ENCODE measurements around the gene GPC5. TPM values are rescaled to one million over a fixed set of nuclear protein-coding genes. Genes with fewer than 3 reads are reported as not detected.
A peak's percentile ranks its signal among the peaks of the same experiment; 100 is the strongest.

Gene GPC5
- total and polyA plus RNA-seq, 9 of the 15 experiments (the other 6 are each of a cell fraction or from before 2014, with no cell fraction given): 0.18 to 0.27 TPM; not detected in 7

DNA sequence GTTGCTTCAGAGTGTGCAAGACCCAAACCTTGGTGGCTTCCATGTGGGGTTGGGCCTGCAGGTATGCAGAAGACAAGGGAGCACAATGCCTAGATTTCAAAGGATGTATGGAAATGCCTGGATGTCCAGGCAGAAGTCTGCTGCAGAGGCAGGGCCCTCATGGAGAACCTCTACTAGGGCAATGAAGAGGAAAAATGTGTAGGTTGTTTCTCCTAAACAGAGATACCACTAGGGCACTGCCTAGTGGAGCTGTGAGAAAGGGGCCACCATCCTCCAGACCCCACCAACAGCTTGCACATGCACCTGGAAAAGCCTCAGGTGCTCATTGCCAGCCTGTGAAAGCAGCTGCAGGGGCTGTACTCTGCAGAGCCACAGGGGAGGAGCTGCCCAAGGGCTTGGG, 1295.6 kb downstream of the GPC5 start:
- no peak overlapping the region for H2AFZ ChIP-seq (ENCODE audit: low read depth, low read length)
- H3K9ac ChIP-seq (ENCODE audit: insufficient read depth in 1 of 2, low read depth in 2 of 2, low read length in 2 of 2): no peak overlapping the region
- ChIA-PET CTCF (ENCODE audit: low intra/inter-chr PET ratio) (interaction anchor here (0.6 kb wide), 1 partner anchor 1381 kb away, joined by 3 read pairs; no protein-coding TSS in a partner anchor), POLR2A (no interaction called here)
- H3K27me3 ChIP-seq (ENCODE audit: control insufficient read depth in 2 of 2, insufficient read depth in 2 of 2, low read length in 2 of 2): no peaks in the 10 kb centered on the region
- H3K9me3 ChIP-seq (replicated peaks; ENCODE audit: control insufficient read depth, insufficient read depth, low read depth, low read length): peaks cover 6% of the 10 kb centered on the region; the same call in 1 of the 2 replicates
- intact Hi-C loops (cut with micrococcal nuclease) (loop anchor here (5.0 to 10.0 kb wide), 2 partner anchors 1677 to 1829 kb away; no protein-coding TSS in a partner anchor), in situ Hi-C loops (cut with MboI) (loop anchor here (25.0 kb wide), 1 partner anchor 1682 kb away; no protein-coding TSS in a partner anchor)
- no peak overlapping the region for H3K4me2 ChIP-seq (ENCODE audit: insufficient read depth, low read length)
- H3K79me2 ChIP-seq (ENCODE audit: control insufficient read depth, insufficient read depth, low read length): no peaks in the 10 kb centered on the region
- DNase-seq (ENCODE audit: extremely low read depth in 1 of 4, low spot score in 3 of 4) (no peak), FAIRE-seq (no peak), ATAC-seq (peak; percentile 25; the same call in 2 of the 3 replicates)
- H3K36me3 ChIP-seq (ENCODE audit: control insufficient read depth, insufficient read depth, low read length): no peaks in the 10 kb centered on the region
- TF ChIP-seq CBX3 (IDR thresholded peaks at IDR 0.05; ENCODE audit: borderline replicate concordance in 1 of 2, low read length in 2 of 2) (peak in 1 of 2 experiments; percentile 86; a peak in 1 of 3 replicates), ZBTB40 (IDR thresholded peaks at IDR 0.05) (no peak), ZBTB40 (CRISPR knock-in tag; IDR thresholded peaks at IDR 0.05) (0 out of 2 replicates have a peak, but pooled peaks have one; percentile 14), CBX1 (IDR thresholded peaks at IDR 0.05; ENCODE audit: low read depth) (0 out of 2 replicates have a peak, but pooled peaks have one; percentile 19), ZFP36 (IDR thresholded peaks at IDR 0.05; ENCODE audit: low read depth, low read length, partially characterized antibody) (peak; percentile 12), ZNF253 (CRISPR knock-in tag; conservative IDR thresholded peaks at IDR 0.05) (0 out of 2 replicates have a peak, but pooled peaks have one; percentile 29), THRA (IDR thresholded peaks at IDR 0.05) (no peak), E2F4 (CRISPR knock-in tag; IDR thresholded peaks at IDR 0.05; ENCODE audit: low read depth) (0 out of 2 replicates have a peak, but pooled peaks have one; percentile 27)
- TF ChIP-seq, protein P1, sequence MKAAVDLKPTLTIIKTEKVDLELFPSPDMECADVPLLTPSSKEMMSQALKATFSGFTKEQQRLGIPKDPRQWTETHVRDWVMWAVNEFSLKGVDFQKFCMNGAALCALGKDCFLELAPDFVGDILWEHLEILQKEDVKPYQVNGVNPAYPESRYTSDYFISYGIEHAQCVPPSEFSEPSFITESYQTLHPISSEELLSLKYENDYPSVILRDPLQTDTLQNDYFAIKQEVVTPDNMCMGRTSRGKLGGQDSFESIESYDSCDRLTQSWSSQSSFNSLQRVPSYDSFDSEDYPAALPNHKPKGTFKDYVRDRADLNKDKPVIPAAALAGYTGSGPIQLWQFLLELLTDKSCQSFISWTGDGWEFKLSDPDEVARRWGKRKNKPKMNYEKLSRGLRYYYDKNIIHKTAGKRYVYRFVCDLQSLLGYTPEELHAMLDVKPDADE (conservative IDR thresholded peaks at IDR 0.05; ENCODE audit: control insufficient read depth, low read depth, low read length): no peak
- H3K9me1 ChIP-seq (ENCODE audit: control insufficient read depth, insufficient read depth, low read length): no peaks in the 10 kb centered on the region
- BruUV-seq (replicated peaks): no TSS peak
- H3K4me1 ChIP-seq (replicated peaks in 1 of 2; ENCODE audit: control insufficient read depth in 2 of 2, insufficient read depth in 2 of 2, low read length in 2 of 2): no peaks in the 10 kb centered on the region
- no peak overlapping the region for H3K4me3 ChIP-seq
- no peak overlapping the region for H3K27ac ChIP-seq (ENCODE audit: extremely low read depth, low read depth, low read length)
- no peaks in the 10 kb centered on the region for H4K20me1 ChIP-seq (replicated peaks; ENCODE audit: control insufficient read depth, insufficient read depth, low read length)
